HepG2 (cell line): ENCODE results near the gene VPS13C. TPM values are rescaled to one million over a fixed set of nuclear protein-coding genes. Genes with fewer than 3 reads are reported as not detected.

ENCODE experiments used
- ATAC-seq: fragments of 200-7000 bp; cut with Tn5 transposase; 3 replicates; pipeline ENCODE4 v1.9.1; 2020; ENCODE audit warnings: mild to moderate bottlenecking, moderate library complexity
- BruUV-seq: library from RNA; stranded (reverse); fragments of 400-500 nt; replicated peaks from 2 replicates; lab custom pipeline; 2021; lab: Mats Ljungman, UMichigan
- CTCF ChIA-PET: fragments of 300-600 bp; formaldehyde crosslinking; extraction: SDS; loops from one replicate; lab custom pipeline; 2021; ENCODE audit warnings: low total read pairs, inconsistent platforms, low intra/inter-chr PET ratio; lab: Yijun Ruan, JAX
- POLR2A ChIA-PET: fragments of 350-600 bp; sonication (Branson Sonifier 250); formaldehyde crosslinking; loops from one replicate; lab custom pipeline; 2020; ENCODE audit warnings: antibody characterized with exemption, inconsistent platforms; lab: Yijun Ruan, JAX
- DNase-seq: peaks from one replicate; pipeline ENCODE4 v3.0.0-alpha.2; 2015; ENCODE audit warnings: low spot score
- FAIRE-seq: peaks from 3 replicates; lab custom pipeline; 2011; peaks lifted over from hg19 to GRCh38; lab: Jason Lieb, UNC
- H2AFZ ChIP-seq: one replicate; pipeline ENCODE4 v1.6.1; 2011; ENCODE audit warnings: low read length, inconsistent platforms
- H3K27ac ChIP-seq: fragments of 300-600 bp; 3 replicates; pipeline ENCODE4 v1.8.0; 2011; ENCODE audit warnings: mixed run types, mild to moderate bottlenecking, mixed read lengths, low read length, inconsistent platforms; ENCODE audit not compliant: insufficient read depth; ENCODE audit errors: extremely low read length
- H3K27me3 ChIP-seq, 2 experiments: fragments of 200-600 bp in 1 of 2; 2 replicates in 1 of 2; 3 replicates in 1 of 2; pipeline versions ENCODE4 v1.6.0 to v1.8.0; 2011; ENCODE audit warnings: low read length in 2 of 2, mild to moderate bottlenecking in 2 of 2, moderate library complexity in 2 of 2, inconsistent platforms in 1 of 2; ENCODE audit not compliant: insufficient read depth in 2 of 2, control insufficient read depth in 1 of 2
- H3K36me3 ChIP-seq, 2 experiments: fragments of 200-600 bp in 1 of 2; replicated peaks in 1 of 2; 2 replicates in 1 of 2; 3 replicates in 1 of 2; pipeline versions ENCODE4 v1.5.1 to v1.8.0; 2011; ENCODE audit warnings: low read length in 2 of 2, inconsistent platforms in 1 of 2; ENCODE audit not compliant: insufficient read depth in 2 of 2, control insufficient read depth in 1 of 2
- H3K4me1 ChIP-seq: 2 replicates; pipeline ENCODE4 v1.5.1; 2012; ENCODE audit warnings: low read length, inconsistent platforms; ENCODE audit not compliant: insufficient read depth
- H3K4me2 ChIP-seq: 2 replicates; pipeline ENCODE4 v1.6.0; 2011; ENCODE audit warnings: low read depth, low read length, inconsistent platforms
- H3K4me3 ChIP-seq, 3 experiments: fragments of 200-600 bp in 1 of 3; sonication (generic), shearing (Covaris generic) in 1 of 3; replicated peaks in 1 of 3; 2 replicates each; pipeline ENCODE4 v1.5.1; 2011 to 2016; ENCODE audit warnings: low read length in 3 of 3, inconsistent platforms in 2 of 3, low read depth in 2 of 3, mild to moderate bottlenecking in 2 of 3, control low read depth in 1 of 3, mixed read lengths in 1 of 3; ENCODE audit not compliant: insufficient read depth in 1 of 3
- H3K79me2 ChIP-seq: one replicate; pipeline ENCODE4 v1.6.1; 2011; ENCODE audit warnings: low read length, inconsistent platforms; ENCODE audit not compliant: insufficient read depth
- H3K9ac ChIP-seq: 2 replicates; pipeline ENCODE4 v1.6.0; 2011; ENCODE audit warnings: mild to moderate bottlenecking, low read depth, low read length, inconsistent platforms; ENCODE audit not compliant: insufficient read depth
- H3K9me3 ChIP-seq: 2 replicates; pipeline ENCODE4 v1.5.1; 2012; ENCODE audit warnings: mild to moderate bottlenecking, low read length
- H4K20me1 ChIP-seq: 2 replicates; pipeline ENCODE4 v1.6.0; 2011; ENCODE audit warnings: inconsistent platforms, mild to moderate bottlenecking, low read length, moderate library complexity; ENCODE audit not compliant: insufficient read depth
- FOXM1 ChIP-seq: sonication (generic); formaldehyde crosslinking; IDR thresholded peaks from 2 replicates; pipeline ENCODE4 v1.5.0; 2020; ENCODE audit warnings: missing genetic modification reagents
- HIVEP1 ChIP-seq: sonication (generic); formaldehyde crosslinking; IDR thresholded peaks from 2 replicates; pipeline ENCODE4 v1.4.0; 2020; ENCODE audit warnings: mild to moderate bottlenecking, missing genetic modification reagents
- HMGXB3 ChIP-seq: sonication (generic); formaldehyde crosslinking; IDR thresholded peaks from 2 replicates; pipeline ENCODE4 v1.4.0; 2020; ENCODE audit warnings: missing genetic modification reagents, borderline replicate concordance
- MATR3 ChIP-seq: sonication (generic); formaldehyde crosslinking; IDR thresholded peaks from 2 replicates; pipeline ENCODE4 v1.4.0; 2020; ENCODE audit warnings: missing genetic modification reagents
- NBN ChIP-seq: fragments of 450-650 bp; conservative IDR thresholded peaks from 2 replicates; pipeline ENCODE4 v1.6.1; 2017
- NFIB ChIP-seq: sonication (generic); formaldehyde crosslinking; IDR thresholded peaks from 2 replicates; pipeline ENCODE4 v1.9.0; 2021; ENCODE audit warnings: missing genetic modification reagents, mild to moderate bottlenecking, borderline replicate concordance
- PHF20 ChIP-seq: sonication (generic); formaldehyde crosslinking; IDR thresholded peaks from 2 replicates; pipeline ENCODE4 v1.5.0; 2020; ENCODE audit warnings: mild to moderate bottlenecking, missing genetic modification reagents
- PLRG1 ChIP-seq: fragments of 450-650 bp; conservative IDR thresholded peaks from 2 replicates; pipeline ENCODE4 v1.6.1; 2016
- SIX4 ChIP-seq: sonication (generic); formaldehyde crosslinking; IDR thresholded peaks from 2 replicates; pipeline ENCODE4 v1.4.0; 2020; ENCODE audit warnings: missing genetic modification reagents
- TEAD2 ChIP-seq: sonication (generic); formaldehyde crosslinking; IDR thresholded peaks from 2 replicates; pipeline ENCODE4 v1.9.0; 2021; ENCODE audit warnings: missing genetic modification reagents
- ZBTB4 ChIP-seq: sonication (generic); formaldehyde crosslinking; IDR thresholded peaks from 2 replicates; pipeline ENCODE4 v1.4.0; 2020; ENCODE audit warnings: missing genetic modification reagents, mild to moderate bottlenecking, borderline replicate concordance
- ZKSCAN1 ChIP-seq: fragments of 150-350 bp; IDR thresholded peaks from 2 replicates; pipeline ENCODE4 v1.6.1; 2014; ENCODE audit warnings: low read length
- ZMYM2 ChIP-seq: sonication (generic); formaldehyde crosslinking; IDR thresholded peaks from 2 replicates; pipeline ENCODE4 v1.8.0; 2022; ENCODE audit warnings: mild to moderate bottlenecking, missing genetic modification reagents
- ZNF20 ChIP-seq: sonication (generic); formaldehyde crosslinking; IDR thresholded peaks from 2 replicates; pipeline ENCODE4 v1.4.0; 2020; ENCODE audit warnings: mild to moderate bottlenecking, moderate library complexity, missing genetic modification reagents
- ZNF33A ChIP-seq: sonication (generic); formaldehyde crosslinking; IDR thresholded peaks from 2 replicates; pipeline ENCODE4 v1.5.1; 2020; ENCODE audit warnings: missing genetic modification reagents, mild to moderate bottlenecking, moderate library complexity, borderline replicate concordance
- WGBS: methylation state at CpG from one replicate; pipeline ENCODE4 v1.1.6; 2017; ENCODE audit warnings: low lambda C conversion rate; 5-methylcytosine and 5-hydroxymethylcytosine counted together
- in situ Hi-C: cut with HindIII; loops from 2 replicates; pipeline ENCODE4 v1.10.0; 2017; ENCODE audit warnings: low pct_unique_long_range_greater_than_20kb; ENCODE audit not compliant: extremely low pct_ligation_motif_present
- intact Hi-C: fragments of 100-400 bp; cut with micrococcal nuclease; formaldehyde crosslinking; loops from one replicate; pipeline ENCODE4 v1.10.0; 2022; ENCODE audit not compliant: unreplicated experiment
- polyA plus RNA-seq, 8 experiments: library from polyadenylated mRNA; depleted of rRNA in 3 of 8; stranded (reverse) in 7 of 8; unstranded in 1 of 8; fragments of >200 nt; fragmentation: Illumina TruSeq in 4 of 8; extraction: Trizol in 4 of 8; gene quantifications; 2 replicates each; pipeline versions ENCODE4 v1.2.1 to v1.2.3, GENCODE V29; 2011 to 2016; ENCODE audit warnings: low read depth in 4 of 8, missing spikeins in 1 of 8, mixed read lengths in 1 of 8; ENCODE audit not compliant: insufficient read depth in 1 of 8
- total RNA-seq, 5 experiments: library from RNA; depleted of rRNA; stranded (reverse); fragments of >200 nt; fragmentation: Illumina TruSeq; extraction: Trizol; gene quantifications; 2 replicates each; pipeline ENCODE4 v1.2.3, GENCODE V29; 2016; ENCODE audit warnings: low read depth in 1 of 5
- TF ChIP-seq, protein P1 (sequence below): sonication (generic); formaldehyde crosslinking; IDR thresholded peaks from 2 replicates; pipeline ENCODE4 v1.5.0; 2020; ENCODE audit warnings: mild to moderate bottlenecking, missing genetic modification reagents

VPS13C gene
- total and polyA plus RNA-seq, 2 of the 13 experiments (the other 11 are each of a cell fraction or from before 2014, with no cell fraction given): 10.9 to 26.8 TPM

GRCh38 chr15:61943992-61944391 is 116.3 kb downstream of the VPS13C start (continued):
- TF ChIP-seq HIVEP1: no peak
- TF ChIP-seq PHF20 (CRISPR knock-in tag): no peak
- no peak for TF ChIP-seq ZBTB4 (CRISPR knock-in tag)
- no peak for TF ChIP-seq MATR3 (CRISPR knock-in tag)
- TF ChIP-seq PLRG1: no peak
- no peak for TF ChIP-seq SIX4 (CRISPR knock-in tag)
- TF ChIP-seq ZNF20: no peak
- no peak for TF ChIP-seq ZKSCAN1
- no peak for TF ChIP-seq ZNF33A (CRISPR knock-in tag)
- TF ChIP-seq TEAD2 (CRISPR knock-in tag): no peak
- no peak for TF ChIP-seq FOXM1
- TF ChIP-seq NFIB (CRISPR knock-in tag): no peak
- no peak for TF ChIP-seq ZMYM2 (CRISPR knock-in tag)

GRCh38 chr15:61938249-61938648 is 122.0 kb downstream of the VPS13C start:
- Histone ChIP-seq H3K4me3 (no peak overlapping the region), H3K79me2 (no peaks in the 10 kb centered on the region), H4K20me1 (no peaks in the 10 kb centered on the region), H2AFZ (no peak overlapping the region), H3K4me2 (no peak overlapping the region), H3K36me3 (0 out of 5 replicates have a peak, but pooled peaks cover 0 to 5% of the 10 kb centered on the region in 2 experiments), H3K4me1 (no peaks in the 10 kb centered on the region), H3K27me3 (no peaks in the 10 kb centered on the region), H3K27ac (no peak overlapping the region), H3K9me3 (no peaks in the 10 kb centered on the region), H3K9ac (no peak overlapping the region)
- intact Hi-C loops: no loop called here
- FAIRE-seq (no peak), ATAC-seq (no peak), DNase-seq (no peak)
- 100% methylated on average over 1 of the region's 1 CpG for WGBS
- in situ Hi-C loops: no loop called here
- ChIA-PET POLR2A (no interaction called here), CTCF (no interaction called here)
- no TSS peak for BruUV-seq
- no peak for TF ChIP-seq NBN
- TF ChIP-seq, protein P1, sequence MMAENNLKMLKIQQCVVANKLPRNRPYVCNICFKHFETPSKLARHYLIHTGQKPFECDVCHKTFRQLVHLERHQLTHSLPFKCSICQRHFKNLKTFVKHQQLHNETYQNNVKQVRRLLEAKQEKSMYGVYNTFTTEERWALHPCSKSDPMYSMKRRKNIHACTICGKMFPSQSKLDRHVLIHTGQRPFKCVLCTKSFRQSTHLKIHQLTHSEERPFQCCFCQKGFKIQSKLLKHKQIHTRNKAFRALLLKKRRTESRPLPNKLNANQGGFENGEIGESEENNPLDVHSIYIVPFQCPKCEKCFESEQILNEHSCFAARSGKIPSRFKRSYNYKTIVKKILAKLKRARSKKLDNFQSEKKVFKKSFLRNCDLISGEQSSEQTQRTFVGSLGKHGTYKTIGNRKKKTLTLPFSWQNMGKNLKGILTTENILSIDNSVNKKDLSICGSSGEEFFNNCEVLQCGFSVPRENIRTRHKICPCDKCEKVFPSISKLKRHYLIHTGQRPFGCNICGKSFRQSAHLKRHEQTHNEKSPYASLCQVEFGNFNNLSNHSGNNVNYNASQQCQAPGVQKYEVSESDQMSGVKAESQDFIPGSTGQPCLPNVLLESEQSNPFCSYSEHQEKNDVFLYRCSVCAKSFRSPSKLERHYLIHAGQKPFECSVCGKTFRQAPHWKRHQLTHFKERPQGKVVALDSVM: no peak
- no peak for TF ChIP-seq HMGXB3
- TF ChIP-seq PHF20 (CRISPR knock-in tag): no peak
